Measurements from ENCODE around the gene ZBTB45. TPM values are rescaled to one million over a fixed set of nuclear protein-coding genes. Genes with fewer than 3 reads are reported as not detected.
"Not testable (repeated sequence)": the region's sequence is repeated elsewhere in the genome, so short reads cannot be mapped to it uniquely, and the experiment has no call there.

The ZBTB45 gene
- total and polyA plus RNA-seq, 2 donors, result 2.8 to 7.2 TPM

DNA sequence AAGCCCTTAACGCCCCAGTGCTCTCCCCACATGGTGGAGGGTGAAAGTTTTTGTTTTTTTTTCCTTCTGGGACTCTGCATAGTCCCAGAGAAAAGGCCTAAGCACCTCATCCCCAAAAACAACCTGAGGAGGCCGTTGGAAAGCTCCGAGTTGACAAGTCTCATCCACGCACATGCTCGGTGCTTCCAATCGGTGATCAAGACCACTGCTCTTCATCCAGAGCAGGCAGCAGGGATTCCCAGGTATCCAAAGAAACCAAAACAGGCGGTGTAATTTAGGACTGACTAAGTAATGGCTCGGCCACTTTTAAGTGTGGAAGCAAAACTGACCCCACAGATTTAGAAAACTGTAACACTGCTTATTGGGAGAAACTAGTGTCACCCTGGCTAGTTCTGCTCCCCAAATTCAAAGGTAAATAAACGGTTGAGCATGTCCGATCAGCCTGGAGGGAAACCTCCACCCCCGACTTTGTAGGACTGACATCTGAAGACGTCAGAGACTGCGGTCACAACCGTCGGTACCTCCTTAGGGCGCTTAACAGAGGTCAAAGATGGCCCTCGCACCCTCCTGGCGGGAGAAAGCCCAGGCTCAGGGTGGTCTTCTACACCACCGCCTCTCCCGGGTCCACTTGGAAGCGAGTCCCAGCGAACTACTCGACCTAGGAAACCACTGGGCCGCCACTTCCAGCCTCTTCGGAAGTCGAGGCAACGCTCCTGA lies 44.5 kb downstream of the ZBTB45 start:
- Histone ChIP-seq H3K36me3 (ENCODE audit: control insufficient read depth in 2 of 2, insufficient read depth in 2 of 2, low read length in 1 of 2) (peaks cover 26 to 35% of the 10 kb centered on the region in 2 donors), H3K27me3 (ENCODE audit: control insufficient read depth in 2 of 2, insufficient read depth in 1 of 2, low read length in 1 of 2) (no peaks in the 10 kb centered on the region), H3K9me3 (ENCODE audit: control insufficient read depth in 2 of 2, insufficient read depth in 1 of 2, low read length in 1 of 2) (no peaks in the 10 kb centered on the region), H3K4me1 (ENCODE audit: control insufficient read depth in 2 of 2, insufficient read depth in 2 of 2, low read length in 2 of 2) (peaks cover 14 to 20% of the 10 kb centered on the region in 2 donors), H3K4me3 (ENCODE audit: low read length in 2 of 2) (peak overlapping the region; percentile 63 to 64), H3K27ac (ENCODE audit: low read depth in 1 of 2, low read length in 1 of 2) (peak overlapping the region; percentile 99)
- WGBS, result 30% methylated on average over 27 of the region's 27 CpGs
- DNase-seq (ENCODE audit: low read depth in 6 of 9, low spot score in 9 of 9), result no peak

DNA sequence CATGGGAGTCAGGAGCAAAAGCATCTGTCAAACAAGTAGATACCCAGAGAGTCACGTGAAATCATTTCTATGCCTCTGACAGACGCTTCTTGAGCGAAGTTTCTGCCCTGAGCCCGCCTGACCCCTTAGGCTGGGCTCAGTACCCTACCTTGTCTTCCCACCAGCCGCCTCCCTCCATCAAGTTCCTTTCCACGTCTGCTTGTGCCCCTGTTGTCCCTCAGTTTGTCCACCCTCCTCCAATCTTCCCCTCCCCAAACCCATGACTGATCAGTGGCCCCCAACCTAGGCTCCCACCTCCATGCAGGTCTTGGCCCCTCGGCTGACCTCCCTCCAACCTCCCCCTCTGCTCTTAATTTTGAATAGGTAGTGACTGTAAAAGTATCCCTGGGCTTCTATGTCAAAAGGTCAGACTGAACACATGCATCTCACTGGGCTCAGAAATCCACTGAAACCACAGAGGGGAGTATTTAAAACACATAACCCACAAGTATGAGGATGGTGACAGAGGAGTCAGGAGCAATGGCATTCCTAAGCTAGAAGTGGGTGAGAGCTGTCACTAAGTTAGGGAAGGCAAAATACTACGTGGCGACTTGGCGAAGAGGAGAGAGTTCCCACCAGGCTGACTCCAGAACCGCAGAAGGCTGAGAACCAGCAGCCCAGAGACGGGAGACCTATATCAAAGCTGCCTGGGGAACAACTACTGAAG lies 45.2 kb downstream of the ZBTB45 start:
- 96% methylated on average over 12 of the region's 12 CpGs for WGBS
- Histone ChIP-seq H3K27ac (ENCODE audit: low read depth in 1 of 2, low read length in 1 of 2) (no peak overlapping the region), H3K4me1 (ENCODE audit: control insufficient read depth in 2 of 2, insufficient read depth in 2 of 2, low read length in 2 of 2) (peaks cover 14 to 20% of the 10 kb centered on the region in 2 donors), H3K36me3 (ENCODE audit: control insufficient read depth in 2 of 2, insufficient read depth in 2 of 2, low read length in 1 of 2) (peaks cover 27 to 41% of the 10 kb centered on the region in 2 donors), H3K4me3 (ENCODE audit: low read length in 2 of 2) (no peak overlapping the region), H3K9me3 (ENCODE audit: control insufficient read depth in 2 of 2, insufficient read depth in 1 of 2, low read length in 1 of 2) (no peaks in the 10 kb centered on the region), H3K27me3 (ENCODE audit: control insufficient read depth in 2 of 2, insufficient read depth in 1 of 2, low read length in 1 of 2) (no peaks in the 10 kb centered on the region)
- DNase-seq (ENCODE audit: low read depth in 6 of 9, low spot score in 9 of 9), result no peak

DNA sequence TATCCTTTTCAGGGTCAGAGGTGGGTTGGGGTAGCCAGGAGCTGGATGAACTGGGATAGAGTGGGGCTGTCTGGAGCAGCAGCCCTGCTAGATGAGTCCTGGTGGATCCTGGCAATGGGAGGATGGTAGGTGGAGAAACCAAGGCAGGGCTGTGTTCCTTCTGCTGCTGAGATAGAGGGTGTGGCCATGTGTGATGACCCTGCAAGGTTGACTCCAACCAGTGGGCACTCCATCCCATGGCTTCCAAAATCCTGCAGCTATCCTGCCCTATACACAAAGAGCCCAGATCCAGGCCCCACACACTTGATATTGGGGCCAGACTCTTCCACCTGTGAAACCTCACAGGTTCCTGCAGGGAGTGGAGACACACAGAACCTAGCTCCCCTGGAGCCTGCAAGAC lies 45.8 kb downstream of the ZBTB45 start:
- Histone ChIP-seq H3K27ac (ENCODE audit: low read depth in 1 of 2, low read length in 1 of 2) (no peak overlapping the region), H3K27me3 (ENCODE audit: control insufficient read depth in 2 of 2, insufficient read depth in 1 of 2, low read length in 1 of 2) (no peaks in the 10 kb centered on the region), H3K4me3 (ENCODE audit: low read length in 2 of 2) (no peak overlapping the region), H3K4me1 (ENCODE audit: control insufficient read depth in 2 of 2, insufficient read depth in 2 of 2, low read length in 2 of 2) (peaks cover 14 to 20% of the 10 kb centered on the region in 2 donors), H3K9me3 (ENCODE audit: control insufficient read depth in 2 of 2, insufficient read depth in 1 of 2, low read length in 1 of 2) (no peaks in the 10 kb centered on the region), H3K36me3 (ENCODE audit: control insufficient read depth in 2 of 2, insufficient read depth in 2 of 2, low read length in 1 of 2) (peaks cover 30 to 42% of the 10 kb centered on the region in 2 donors)
- no peak for DNase-seq (ENCODE audit: low read depth in 6 of 9, low spot score in 9 of 9)

DNA sequence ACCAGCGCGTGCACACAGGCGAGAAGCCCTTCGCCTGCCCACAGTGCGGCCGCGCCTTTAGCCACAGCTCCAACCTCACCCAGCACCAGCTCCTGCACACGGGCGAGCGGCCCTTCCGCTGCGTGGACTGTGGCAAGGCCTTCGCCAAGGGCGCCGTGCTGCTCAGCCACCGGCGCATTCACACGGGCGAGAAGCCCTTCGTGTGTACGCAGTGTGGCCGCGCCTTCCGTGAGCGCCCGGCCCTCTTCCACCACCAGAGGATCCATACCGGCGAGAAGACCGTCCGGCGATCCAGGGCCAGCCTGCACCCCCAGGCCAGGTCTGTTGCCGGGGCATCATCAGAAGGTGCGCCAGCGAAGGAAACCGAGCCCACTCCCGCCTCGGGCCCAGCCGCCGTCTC lies 47.9 kb downstream of the ZBTB45 start:
- Histone ChIP-seq H3K4me3 (ENCODE audit: low read length in 2 of 2) (no peak overlapping the region), H3K27ac (ENCODE audit: low read depth in 1 of 2, low read length in 1 of 2) (no peak overlapping the region), H3K27me3 (ENCODE audit: control insufficient read depth in 2 of 2, insufficient read depth in 1 of 2, low read length in 1 of 2) (no peaks in the 10 kb centered on the region), H3K9me3 (ENCODE audit: control insufficient read depth in 2 of 2, insufficient read depth in 1 of 2, low read length in 1 of 2) (no peaks in the 10 kb centered on the region), H3K4me1 (ENCODE audit: control insufficient read depth in 2 of 2, insufficient read depth in 2 of 2, low read length in 2 of 2) (peaks cover 9 to 23% of the 10 kb centered on the region in 2 donors), H3K36me3 (ENCODE audit: control insufficient read depth in 2 of 2, insufficient read depth in 2 of 2, low read length in 1 of 2) (peaks cover 30 to 42% of the 10 kb centered on the region in 2 donors)
- DNase-seq (ENCODE audit: low read depth in 6 of 9, low spot score in 9 of 9), result no peak
- 97% methylated on average over 39 of the region's 39 CpGs for WGBS

DNA sequence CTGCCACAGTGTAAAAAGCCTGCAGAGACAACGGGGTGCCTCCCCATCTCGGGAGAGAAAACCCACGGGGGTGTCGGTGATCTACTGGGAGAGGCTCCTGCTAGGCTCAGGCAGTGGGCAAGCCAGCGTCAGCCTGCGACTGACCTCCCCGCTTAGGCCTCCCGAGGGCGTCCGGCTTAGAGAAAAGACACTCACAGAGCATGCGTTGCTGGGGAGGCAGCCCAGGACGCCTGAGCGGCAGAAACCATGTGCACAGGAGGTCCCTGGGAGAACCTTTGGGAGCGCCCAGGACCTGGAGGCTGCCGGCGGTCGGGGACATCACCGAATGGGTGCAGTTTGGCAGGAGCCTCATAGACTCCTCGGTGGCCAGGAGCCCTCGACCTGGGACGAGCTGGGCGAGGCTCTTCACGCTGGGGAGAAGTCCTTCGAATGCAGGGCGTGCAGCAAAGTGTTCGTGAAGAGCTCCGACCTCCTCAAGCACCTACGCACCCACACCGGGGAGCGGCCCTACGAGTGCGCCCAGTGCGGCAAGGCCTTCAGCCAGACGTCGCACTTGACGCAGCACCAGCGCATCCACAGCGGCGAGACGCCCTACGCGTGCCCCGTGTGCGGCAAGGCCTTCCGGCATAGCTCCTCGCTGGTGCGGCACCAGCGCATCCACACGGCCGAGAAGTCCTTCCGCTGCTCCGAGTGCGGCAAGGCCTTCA lies 48.6 kb downstream of the ZBTB45 start:
- not testable (repeated sequence) for H3K4me3 ChIP-seq (ENCODE audit: low read length in 2 of 2); H3K27ac ChIP-seq (ENCODE audit: low read depth in 1 of 2, low read length in 1 of 2); DNase-seq (ENCODE audit: low read depth in 6 of 9, low spot score in 9 of 9); H3K27me3 ChIP-seq (ENCODE audit: control insufficient read depth in 2 of 2, insufficient read depth in 1 of 2, low read length in 1 of 2); H3K9me3 ChIP-seq (ENCODE audit: control insufficient read depth in 2 of 2, insufficient read depth in 1 of 2, low read length in 1 of 2)
- Histone ChIP-seq H3K4me1 (ENCODE audit: control insufficient read depth in 2 of 2, insufficient read depth in 2 of 2, low read length in 2 of 2) (peaks cover 7 to 22% of the 10 kb centered on the region in 2 donors), H3K36me3 (ENCODE audit: control insufficient read depth in 2 of 2, insufficient read depth in 2 of 2, low read length in 1 of 2) (peaks cover 30 to 42% of the 10 kb centered on the region in 2 donors)
- WGBS, result 98% methylated on average over 35 of the region's 53 CpGs

DNA sequence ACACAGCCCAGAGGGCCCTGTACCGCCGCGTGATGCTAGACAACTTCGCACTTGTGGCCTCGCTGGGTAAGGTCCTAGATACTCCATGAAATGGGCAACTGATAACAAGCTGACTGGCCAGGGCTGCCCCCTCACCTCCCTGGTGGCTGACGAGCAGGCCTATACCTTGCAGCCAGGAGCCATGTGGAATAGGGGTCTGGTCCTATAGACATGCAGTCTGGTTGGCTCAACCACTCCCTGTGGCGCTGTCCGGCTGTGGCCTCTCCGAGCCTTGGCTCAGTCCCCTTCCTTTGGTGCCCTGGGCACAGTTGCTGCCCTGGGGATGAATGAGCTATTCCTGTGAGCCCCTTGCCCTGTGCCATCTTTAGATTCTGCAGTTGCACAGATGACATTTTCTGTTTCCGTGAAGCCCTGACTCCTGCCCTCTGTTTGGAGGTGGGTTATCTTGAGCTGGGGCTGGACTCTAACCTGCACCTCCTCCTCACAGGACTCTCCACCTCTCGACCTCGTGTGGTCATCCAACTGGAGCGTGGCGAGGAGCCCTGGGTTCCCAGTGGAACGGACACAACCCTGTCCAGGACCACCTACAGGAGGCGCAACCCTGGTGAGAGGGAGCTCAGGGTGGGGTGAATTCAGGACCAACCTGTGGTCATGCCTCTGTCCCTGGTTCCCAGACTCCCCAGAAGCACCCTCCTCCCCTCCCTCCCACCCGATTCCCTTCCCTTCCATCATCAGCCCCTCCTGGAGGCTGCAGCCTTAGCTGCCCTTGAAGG lies 50.2 kb downstream of the ZBTB45 start:
- H3K4me3 ChIP-seq (ENCODE audit: low read length in 2 of 2), result no peak overlapping the region
- 98% methylated on average over 17 of the region's 17 CpGs for WGBS
- H3K4me1 ChIP-seq (ENCODE audit: control insufficient read depth in 2 of 2, insufficient read depth in 2 of 2, low read length in 2 of 2), result peaks cover 0 to 14% of the 10 kb centered on the region in 2 donors
- H3K36me3 ChIP-seq (ENCODE audit: control insufficient read depth in 2 of 2, insufficient read depth in 2 of 2, low read length in 1 of 2), result peaks cover 30 to 42% of the 10 kb centered on the region in 2 donors
- H3K27ac ChIP-seq (ENCODE audit: low read depth in 1 of 2, low read length in 1 of 2), result no peak overlapping the region
- H3K9me3 ChIP-seq (ENCODE audit: control insufficient read depth in 2 of 2, insufficient read depth in 1 of 2, low read length in 1 of 2), result no peaks in the 10 kb centered on the region
- no peak for DNase-seq (ENCODE audit: low read depth in 6 of 9, low spot score in 9 of 9)
- H3K27me3 ChIP-seq (ENCODE audit: control insufficient read depth in 2 of 2, insufficient read depth in 1 of 2, low read length in 1 of 2), result peaks cover 7 to 14% of the 10 kb centered on the region in 2 donors

DNA sequence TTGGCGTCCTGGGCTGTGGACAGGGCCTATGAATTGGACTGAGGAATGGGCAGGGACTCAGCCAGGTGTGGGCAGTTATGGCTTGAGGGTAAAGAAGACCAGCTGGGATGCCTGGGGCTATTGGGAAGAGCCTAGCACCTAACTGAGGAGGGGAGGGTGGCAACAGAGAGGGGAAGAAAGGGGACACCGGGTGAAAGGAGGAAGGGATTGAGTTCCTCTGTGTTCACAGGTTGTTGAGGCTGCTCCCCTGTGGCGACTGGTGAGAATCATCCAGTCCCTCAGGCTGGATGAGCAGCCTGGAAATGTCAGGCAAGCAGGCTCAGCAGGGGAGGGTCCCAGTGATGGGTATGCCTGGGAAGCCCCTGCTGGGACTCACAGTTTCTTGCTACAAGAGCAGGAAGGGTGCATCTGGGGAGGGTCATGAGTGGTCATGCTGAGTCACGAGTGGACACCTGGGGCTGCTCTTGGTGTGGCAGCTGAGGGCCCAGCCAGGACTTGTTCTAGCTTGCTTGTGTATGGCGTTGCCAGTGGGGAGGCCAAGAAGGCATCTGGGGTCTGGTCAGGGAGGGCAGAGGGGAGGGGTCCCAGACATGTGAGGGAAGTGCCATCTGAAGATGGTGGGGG lies 51.3 kb downstream of the ZBTB45 start:
- Histone ChIP-seq H3K4me3 (ENCODE audit: low read length in 2 of 2) (no peak overlapping the region), H3K9me3 (ENCODE audit: control insufficient read depth in 2 of 2, insufficient read depth in 1 of 2, low read length in 1 of 2) (no peaks in the 10 kb centered on the region), H3K36me3 (ENCODE audit: control insufficient read depth in 2 of 2, insufficient read depth in 2 of 2, low read length in 1 of 2) (peaks cover 27 to 34% of the 10 kb centered on the region in 2 donors), H3K27ac (ENCODE audit: low read depth in 1 of 2, low read length in 1 of 2) (no peak overlapping the region), H3K4me1 (ENCODE audit: control insufficient read depth in 2 of 2, insufficient read depth in 2 of 2, low read length in 2 of 2) (peaks cover 0 to 14% of the 10 kb centered on the region in 2 donors), H3K27me3 (ENCODE audit: control insufficient read depth in 2 of 2, insufficient read depth in 1 of 2, low read length in 1 of 2) (peaks cover 7 to 14% of the 10 kb centered on the region in 2 donors)
- WGBS, result 79% methylated on average over 5 of the region's 5 CpGs
- no peak for DNase-seq (ENCODE audit: low read depth in 6 of 9, low spot score in 9 of 9)

DNA sequence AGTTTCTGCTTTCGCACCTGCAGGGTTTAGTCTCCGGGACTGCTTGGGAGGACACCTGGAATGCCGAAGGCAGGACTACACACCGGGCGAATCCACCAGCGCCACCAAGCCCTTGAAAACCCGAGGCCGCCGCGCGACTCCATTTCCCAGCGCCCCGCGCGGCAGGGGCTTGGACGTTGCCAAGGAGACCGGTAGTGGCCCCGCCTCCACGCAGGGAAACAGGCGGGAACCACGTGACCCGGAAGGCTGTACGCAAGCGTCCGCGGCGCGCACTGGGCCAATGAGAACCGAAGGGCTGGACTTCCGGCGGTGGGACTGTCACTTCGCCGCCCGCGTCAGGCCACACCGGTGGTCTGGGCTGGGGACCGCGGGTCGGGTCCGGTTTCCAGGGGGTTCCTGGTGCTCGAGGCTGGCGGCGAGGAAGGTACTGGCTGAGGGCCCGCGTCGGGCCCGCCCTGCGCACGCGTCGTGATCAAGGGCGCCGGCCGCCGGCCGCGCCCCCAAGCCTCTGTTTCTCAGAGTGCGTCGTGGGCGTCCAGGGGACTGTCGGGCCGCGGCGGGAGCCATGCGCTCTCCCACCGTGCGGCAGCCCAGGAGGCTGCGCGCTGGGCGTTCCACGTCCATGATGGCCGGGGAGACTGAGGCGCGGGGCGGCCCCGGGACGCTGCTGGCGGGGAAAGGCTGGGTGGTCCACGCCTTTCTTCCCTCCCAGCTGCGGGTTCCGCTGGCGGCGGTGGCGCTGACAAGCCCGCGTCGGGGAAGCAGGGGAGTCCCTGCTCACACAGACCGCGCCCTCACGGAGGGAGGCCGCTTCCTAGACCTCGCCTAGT lies 52.6 kb downstream of the ZBTB45 start, which contains the start of gene ZNF324:
Gene ZNF324 (plus strand): TSS at position 321 of the 830 bp plus-strand sequence. CDS start 2,106 bp downstream, outside the sequence.
- H3K27me3 ChIP-seq (ENCODE audit: control insufficient read depth in 2 of 2, insufficient read depth in 1 of 2, low read length in 1 of 2), result peaks cover 7 to 14% of the 10 kb centered on the region in 2 donors
- H3K27ac ChIP-seq (ENCODE audit: low read depth in 1 of 2, low read length in 1 of 2), result peak within 1 kb of the TSS; percentile 24 to 53
- DNase-seq (ENCODE audit: low read depth in 6 of 9, low spot score in 9 of 9), result peak; percentile 89 to 98 (median 94)
- peaks cover 14 to 23% of the 10 kb centered on the region in 2 donors for H3K36me3 ChIP-seq (ENCODE audit: control insufficient read depth in 2 of 2, insufficient read depth in 2 of 2, low read length in 1 of 2)
- H3K4me3 ChIP-seq (ENCODE audit: low read length in 2 of 2), result peak within 1 kb of the TSS; percentile 61 to 89
- under 1% methylated on average over 92 of the region's 92 CpGs for WGBS
- H3K9me3 ChIP-seq (ENCODE audit: control insufficient read depth in 2 of 2, insufficient read depth in 1 of 2, low read length in 1 of 2), result no peaks in the 10 kb centered on the region
- H3K4me1 ChIP-seq (ENCODE audit: control insufficient read depth in 2 of 2, insufficient read depth in 2 of 2, low read length in 2 of 2), result peaks cover 0 to 14% of the 10 kb centered on the region in 2 donors

All from thymus (tissue), 11 donors.